Hindlimb muscle (tissue), 1 donor: ENCODE measurements around the gene SLCO2A1. TPM values are rescaled to one million over a fixed set of nuclear protein-coding genes. Genes with fewer than 3 reads are reported as not detected.

ENCODE experiments used
- DNase-seq: peaks from one replicate; pipeline ENCODE4 v3.0.0-alpha.2; 2013
- polyA plus RNA-seq: library from polyadenylated mRNA; unstranded; fragments of 120-200 nt; gene quantifications from one replicate; pipeline ENCODE4 v1.2.1, GENCODE V29; 2013; ENCODE audit not compliant: insufficient read length

SLCO2A1 gene
- polyA plus RNA-seq, 1 donor = 1.4 TPM

- no peak for DNase-seq
These were observed 4.5 kb upstream of the SLCO2A1 start for GRCh38 chr3:134034005-134034785.

GRCh38 chr3:134033315-134033996 is 3.7 kb upstream of the SLCO2A1 start:
- no peak for DNase-seq

GRCh38 chr3:134031348-134031915 is 1.7 kb upstream of the SLCO2A1 start:
- no peak for DNase-seq

- peak; percentile 54 for DNase-seq
These were observed 938 bp upstream of the SLCO2A1 start for GRCh38 chr3:134030379-134031347.

DNA sequence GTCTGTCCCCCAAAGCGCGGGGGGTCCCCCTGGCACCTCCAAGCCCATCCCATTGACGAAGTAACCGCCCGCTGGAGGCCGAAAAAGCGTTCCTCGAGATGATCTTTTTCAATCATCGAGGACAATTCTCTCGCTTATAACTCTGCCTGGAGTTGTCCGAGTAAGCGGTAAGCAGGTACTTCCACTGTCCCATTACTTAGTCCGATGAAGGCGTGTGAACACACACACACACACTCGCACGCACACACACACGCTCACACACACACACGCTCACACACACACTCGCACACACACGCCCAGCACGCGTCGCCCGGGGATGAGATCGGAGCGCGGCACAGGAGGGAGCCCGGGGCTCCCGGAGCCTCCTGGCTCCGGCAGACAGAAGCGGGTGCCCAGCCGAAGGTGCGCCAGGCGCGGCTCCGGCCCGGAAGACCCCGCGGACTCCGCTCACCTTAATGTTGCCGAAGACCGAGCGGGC is 430 bp downstream of the SLCO2A1 start:
- DNase-seq = peak; percentile 35

DNA sequence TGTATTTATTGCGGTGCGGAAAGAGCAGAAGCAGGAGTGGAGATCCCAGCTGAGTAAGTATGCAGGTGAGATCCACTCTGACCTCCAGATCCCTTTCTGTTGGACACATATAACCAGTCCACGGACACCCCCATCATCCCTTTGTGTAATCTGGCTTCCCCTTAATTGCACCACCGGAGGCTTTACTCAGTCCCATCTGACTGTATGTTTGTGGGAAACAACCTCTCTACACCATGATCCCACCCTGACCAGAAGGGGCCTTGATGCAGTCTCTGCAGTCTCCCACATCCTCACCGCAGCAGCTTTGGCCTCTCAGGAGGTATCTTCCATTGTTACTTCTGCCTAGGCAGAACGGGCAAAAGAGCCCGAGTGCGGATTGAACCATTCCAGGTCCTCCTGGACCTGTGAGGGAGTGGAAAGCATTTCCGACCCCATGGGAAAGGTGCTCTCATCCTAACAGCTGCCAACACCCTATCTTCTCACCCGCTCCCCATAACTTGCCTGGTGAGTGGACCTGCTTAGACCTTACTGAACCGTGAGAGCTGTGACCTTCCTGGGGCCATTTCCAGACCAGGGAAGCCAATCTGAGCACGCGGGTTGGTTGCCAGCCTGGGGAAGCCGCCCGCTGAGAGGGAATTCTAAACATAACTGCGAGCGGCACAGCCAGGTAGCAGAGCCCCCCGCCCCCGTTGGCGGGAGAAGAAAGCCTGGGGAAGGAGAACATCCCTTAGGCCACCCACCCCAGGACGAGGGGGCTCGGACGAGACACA is 1.1 kb downstream of the SLCO2A1 start:
- DNase-seq = no peak

DNA sequence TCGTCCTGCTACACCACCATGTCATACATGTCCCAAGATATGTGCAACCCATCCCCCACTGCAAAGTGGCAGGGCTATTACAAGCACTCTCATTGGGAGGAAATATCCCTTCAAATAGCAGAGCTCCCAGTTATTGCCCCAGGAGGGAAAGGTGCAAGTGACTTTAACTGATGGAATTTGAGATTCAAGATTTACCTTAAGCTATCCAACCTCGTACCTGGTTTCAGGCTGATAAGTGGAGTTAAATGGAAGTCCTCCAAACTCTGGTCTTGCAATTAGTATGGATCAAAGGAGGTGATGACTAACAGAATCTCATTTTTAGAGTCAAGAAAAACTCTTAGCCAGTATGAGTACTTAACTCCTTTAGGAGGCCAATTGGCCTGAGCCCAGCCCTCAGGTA is 2.1 kb downstream of the SLCO2A1 start:
- DNase-seq = no peak

- DNase-seq = no peak
These were observed 9.5 kb downstream of the SLCO2A1 start for GRCh38 chr3:134020135-134020680.

- no peak for DNase-seq
These were observed 10.9 kb downstream of the SLCO2A1 start for GRCh38 chr3:134018850-134019249.

DNA sequence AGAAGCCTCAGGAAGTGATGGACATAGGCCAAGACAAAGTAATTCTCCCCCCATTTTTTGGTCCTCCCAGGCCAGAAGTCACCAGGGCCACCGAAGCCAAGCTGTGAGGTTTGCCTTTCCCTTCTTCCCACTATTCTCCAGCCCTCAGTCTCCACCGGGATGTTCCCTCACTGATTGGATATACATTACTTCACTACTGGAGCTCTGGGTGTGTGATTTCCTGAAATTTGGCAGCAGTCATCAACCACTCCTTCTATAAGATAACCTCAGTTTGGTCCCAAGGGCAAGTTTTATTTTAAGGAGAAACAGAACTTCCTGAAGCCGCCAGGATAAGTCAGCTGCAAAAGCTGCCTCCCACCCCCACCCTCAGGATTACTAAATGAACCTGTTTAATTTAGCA is 11.3 kb downstream of the SLCO2A1 start:
- DNase-seq = peak; percentile 12

- no peak for DNase-seq
These were observed 12.2 kb downstream of the SLCO2A1 start for GRCh38 chr3:134017490-134017889.

- DNase-seq = no peak
These were observed 15.5 kb downstream of the SLCO2A1 start for GRCh38 chr3:134014270-134014669.

DNA sequence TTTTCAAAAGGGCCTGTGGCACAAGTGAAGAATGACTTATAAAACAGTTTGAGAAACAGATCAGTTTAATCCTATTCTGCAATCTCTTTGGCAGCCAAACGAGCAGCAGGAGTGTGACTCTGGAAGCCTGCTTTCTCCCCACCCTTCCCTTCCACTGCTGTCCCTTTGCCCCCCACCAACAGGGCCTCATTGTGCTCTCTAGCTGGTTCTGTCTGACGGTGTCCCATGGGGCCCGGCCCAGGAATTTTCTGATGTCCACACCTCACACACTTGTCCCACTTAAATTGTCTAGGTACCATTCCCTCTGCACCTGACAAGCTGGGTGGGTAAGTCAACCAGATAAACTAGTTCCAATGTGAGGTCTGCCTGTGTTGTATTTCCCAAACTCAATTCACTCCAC is 16.4 kb downstream of the SLCO2A1 start:
- DNase-seq = no peak

DNA sequence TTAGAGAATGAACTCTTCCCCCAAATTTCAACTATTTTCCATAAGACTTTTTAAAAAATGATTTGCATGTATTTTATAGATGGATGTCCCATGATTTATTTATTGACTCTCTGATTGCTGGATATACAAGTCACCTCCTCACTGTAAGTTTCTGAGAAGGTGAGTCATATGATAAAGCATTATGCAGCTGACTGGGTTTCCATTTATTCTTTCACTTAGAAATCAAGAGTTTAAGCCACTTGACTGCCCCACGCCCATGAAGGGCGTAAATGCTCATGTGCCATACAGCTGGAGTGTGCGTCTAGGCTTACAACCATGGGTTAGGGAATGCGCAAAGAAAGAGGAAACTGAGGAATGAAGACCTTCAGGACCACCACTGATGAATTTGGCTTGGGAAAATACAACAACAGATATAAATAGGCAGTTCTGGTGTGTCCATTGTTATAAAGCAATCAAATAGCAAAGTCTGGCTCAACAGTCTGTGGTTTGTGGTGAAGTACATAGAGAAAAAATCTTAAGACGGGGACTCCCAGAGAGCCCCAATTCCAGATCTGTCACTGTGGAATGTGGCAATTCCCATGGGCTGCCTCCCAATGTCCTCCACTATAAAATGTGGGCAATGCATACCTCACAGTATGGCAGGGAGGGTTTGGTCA is 20.3 kb downstream of the SLCO2A1 start:
- DNase-seq = no peak

GRCh38 chr3:134008630-134009156 is 21.0 kb downstream of the SLCO2A1 start:
- DNase-seq = no peak

- DNase-seq = no peak
These were observed 21.9 kb downstream of the SLCO2A1 start for GRCh38 chr3:134007819-134008218.

DNA sequence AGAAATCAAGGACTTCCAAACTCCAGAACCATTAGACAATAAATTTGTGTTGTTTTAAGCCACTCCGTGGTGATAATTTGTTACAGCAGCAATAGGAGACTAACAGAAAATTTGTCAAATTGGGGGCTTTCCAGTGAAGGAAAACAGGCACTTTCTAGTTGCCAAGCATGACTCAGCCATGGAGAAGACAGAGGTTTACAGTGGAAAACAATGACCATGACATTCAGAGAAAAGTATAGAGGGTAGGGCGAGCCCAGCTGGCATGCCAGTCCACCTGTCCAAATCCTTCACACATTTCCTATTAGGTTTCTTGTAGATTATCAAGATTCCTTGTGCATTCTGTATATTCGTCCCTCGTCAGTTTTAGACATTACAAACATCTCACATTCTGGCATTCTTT is 24.9 kb downstream of the SLCO2A1 start:
- no peak for DNase-seq

GRCh38 chr3:134003066-134003465 is 26.7 kb downstream of the SLCO2A1 start:
- DNase-seq = no peak

DNA sequence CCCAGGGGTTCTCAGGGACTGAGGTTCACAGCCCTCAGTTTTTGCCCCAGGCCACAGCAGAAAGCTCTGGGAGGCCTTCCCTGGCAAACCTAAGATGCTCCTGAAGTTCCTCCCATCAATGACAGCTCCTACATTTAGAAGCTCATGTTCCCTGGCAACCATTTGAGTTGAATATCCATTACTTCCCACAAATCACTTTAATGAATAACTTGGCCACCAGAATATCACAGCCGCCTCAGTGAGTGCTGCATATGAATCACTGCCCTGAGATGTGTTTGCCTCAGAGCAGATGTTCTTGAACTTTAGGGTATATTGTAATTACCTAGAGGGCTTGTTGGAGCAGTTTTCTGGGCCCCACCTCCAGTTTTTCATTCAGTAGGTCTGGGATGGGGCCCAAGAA is 27.4 kb downstream of the SLCO2A1 start:
- DNase-seq = no peak

DNA sequence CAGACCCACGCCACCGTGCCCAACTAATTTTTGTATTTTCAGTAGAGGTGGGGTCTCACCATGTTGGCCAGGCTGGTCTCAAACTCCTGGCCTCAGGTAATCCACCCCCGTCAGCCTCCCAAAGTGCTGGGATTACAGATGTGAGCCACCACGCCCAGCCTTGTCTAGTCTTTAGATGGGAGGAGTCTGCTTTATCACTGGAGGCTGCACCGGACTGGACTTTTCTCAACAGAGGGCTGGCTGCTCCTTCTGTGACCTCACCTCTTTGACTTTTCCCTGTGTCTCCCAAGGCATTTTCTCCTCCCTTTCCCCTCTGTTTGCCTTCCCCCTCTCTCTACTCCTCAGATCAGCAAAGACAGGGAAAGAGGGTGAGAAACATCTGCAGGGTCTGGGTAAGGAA is 28.5 kb downstream of the SLCO2A1 start:
- no peak for DNase-seq
